Ishikawa (cell line): ENCODE results near the gene SLC25A52.

Experiments
- EGR1 ChIP-seq: IDR thresholded peaks from 2 replicates; pipeline ENCODE4 v1.6.1; 2012
- EP300 ChIP-seq: IDR thresholded peaks from 2 replicates; pipeline ENCODE4 v1.6.1; 2012; ENCODE audit warnings: borderline replicate concordance
- RAD21 ChIP-seq: IDR thresholded peaks from 2 replicates; pipeline ENCODE4 v1.6.1; 2012; ENCODE audit warnings: low read depth
- TAF1 ChIP-seq: IDR thresholded peaks from 2 replicates; pipeline ENCODE4 v1.6.1; 2012; ENCODE audit warnings: low read depth, mild to moderate bottlenecking
- TCF12 ChIP-seq: IDR thresholded peaks from 2 replicates; pipeline ENCODE4 v1.6.1; 2012; ENCODE audit warnings: low read depth
- YY1 ChIP-seq: IDR thresholded peaks from 2 replicates; pipeline ENCODE4 v1.6.1; 2012; ENCODE audit warnings: low read depth
- ZBTB7A ChIP-seq: IDR thresholded peaks from 2 replicates; pipeline ENCODE4 v1.6.1; 2012; ENCODE audit warnings: low read depth
- TF ChIP-seq, protein P1 (sequence below): IDR thresholded peaks from 2 replicates; pipeline ENCODE4 v1.6.1; 2012; ENCODE audit warnings: low read depth, mild to moderate bottlenecking
- TF ChIP-seq, protein P2 (sequence below): IDR thresholded peaks from 2 replicates; pipeline ENCODE4 v1.6.1; 2012
- TF ChIP-seq, protein P3 (sequence below): IDR thresholded peaks from 2 replicates; pipeline ENCODE4 v1.6.1; 2012

DNA sequence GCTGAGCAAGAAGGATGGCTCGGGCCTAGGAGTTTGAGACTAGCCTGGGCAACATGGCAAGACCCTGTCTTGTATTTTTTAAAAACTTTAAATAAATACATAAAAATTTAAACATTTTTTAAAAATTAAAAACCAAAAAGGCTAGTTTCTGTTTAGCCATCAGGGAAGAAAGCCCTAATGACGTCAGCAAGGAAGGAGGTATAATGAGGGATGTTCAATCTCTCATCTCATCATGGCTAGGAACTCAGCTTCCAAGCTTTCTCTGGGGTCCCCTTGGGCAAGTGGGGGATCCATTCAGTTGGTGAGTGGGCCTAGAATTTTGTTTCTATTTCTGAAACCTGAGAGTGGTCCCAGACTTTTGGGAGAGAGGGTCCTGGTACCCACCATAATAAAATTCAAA lies 35.1 kb upstream of the SLC25A52 start:
- TF ChIP-seq TCF12 (no peak), EP300 (no peak), RAD21 (no peak), ZBTB7A (no peak), YY1 (no peak), TAF1 (no peak), EGR1 (no peak)
- TF ChIP-seq, protein P1, sequence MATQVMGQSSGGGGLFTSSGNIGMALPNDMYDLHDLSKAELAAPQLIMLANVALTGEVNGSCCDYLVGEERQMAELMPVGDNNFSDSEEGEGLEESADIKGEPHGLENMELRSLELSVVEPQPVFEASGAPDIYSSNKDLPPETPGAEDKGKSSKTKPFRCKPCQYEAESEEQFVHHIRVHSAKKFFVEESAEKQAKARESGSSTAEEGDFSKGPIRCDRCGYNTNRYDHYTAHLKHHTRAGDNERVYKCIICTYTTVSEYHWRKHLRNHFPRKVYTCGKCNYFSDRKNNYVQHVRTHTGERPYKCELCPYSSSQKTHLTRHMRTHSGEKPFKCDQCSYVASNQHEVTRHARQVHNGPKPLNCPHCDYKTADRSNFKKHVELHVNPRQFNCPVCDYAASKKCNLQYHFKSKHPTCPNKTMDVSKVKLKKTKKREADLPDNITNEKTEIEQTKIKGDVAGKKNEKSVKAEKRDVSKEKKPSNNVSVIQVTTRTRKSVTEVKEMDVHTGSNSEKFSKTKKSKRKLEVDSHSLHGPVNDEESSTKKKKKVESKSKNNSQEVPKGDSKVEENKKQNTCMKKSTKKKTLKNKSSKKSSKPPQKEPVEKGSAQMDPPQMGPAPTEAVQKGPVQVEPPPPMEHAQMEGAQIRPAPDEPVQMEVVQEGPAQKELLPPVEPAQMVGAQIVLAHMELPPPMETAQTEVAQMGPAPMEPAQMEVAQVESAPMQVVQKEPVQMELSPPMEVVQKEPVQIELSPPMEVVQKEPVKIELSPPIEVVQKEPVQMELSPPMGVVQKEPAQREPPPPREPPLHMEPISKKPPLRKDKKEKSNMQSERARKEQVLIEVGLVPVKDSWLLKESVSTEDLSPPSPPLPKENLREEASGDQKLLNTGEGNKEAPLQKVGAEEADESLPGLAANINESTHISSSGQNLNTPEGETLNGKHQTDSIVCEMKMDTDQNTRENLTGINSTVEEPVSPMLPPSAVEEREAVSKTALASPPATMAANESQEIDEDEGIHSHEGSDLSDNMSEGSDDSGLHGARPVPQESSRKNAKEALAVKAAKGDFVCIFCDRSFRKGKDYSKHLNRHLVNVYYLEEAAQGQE = no peak
- TF ChIP-seq, protein P2, sequence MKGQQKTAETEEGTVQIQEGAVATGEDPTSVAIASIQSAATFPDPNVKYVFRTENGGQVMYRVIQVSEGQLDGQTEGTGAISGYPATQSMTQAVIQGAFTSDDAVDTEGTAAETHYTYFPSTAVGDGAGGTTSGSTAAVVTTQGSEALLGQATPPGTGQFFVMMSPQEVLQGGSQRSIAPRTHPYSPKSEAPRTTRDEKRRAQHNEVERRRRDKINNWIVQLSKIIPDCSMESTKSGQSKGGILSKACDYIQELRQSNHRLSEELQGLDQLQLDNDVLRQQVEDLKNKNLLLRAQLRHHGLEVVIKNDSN = no peak
- TF ChIP-seq, protein P3, sequence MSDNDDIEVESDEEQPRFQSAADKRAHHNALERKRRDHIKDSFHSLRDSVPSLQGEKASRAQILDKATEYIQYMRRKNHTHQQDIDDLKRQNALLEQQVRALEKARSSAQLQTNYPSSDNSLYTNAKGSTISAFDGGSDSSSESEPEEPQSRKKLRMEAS = no peak
